Adipocyte (in vitro differentiated cells): ENCODE data around the gene ANGPTL4.
"Not testable (repeated sequence)": the region's sequence is repeated elsewhere in the genome, so short reads cannot be mapped to it uniquely, and the experiment has no call there.

Experiments used
- DNase-seq: peaks from one replicate; pipeline ENCODE4 v3.0.0-alpha.2; 2015; ENCODE audit warnings: low read depth
- H3K27me3 ChIP-seq: replicated peaks from 2 replicates; pipeline ENCODE4 v1.7.0; 2013; ENCODE audit warnings: mild to moderate bottlenecking, low read length, moderate library complexity; ENCODE audit not compliant: control insufficient read depth, insufficient read depth
- H3K36me3 ChIP-seq: 2 replicates; pipeline ENCODE4 v1.7.0; 2013; ENCODE audit warnings: low read length, mild to moderate bottlenecking, moderate library complexity; ENCODE audit not compliant: control insufficient read depth, insufficient read depth, severe bottlenecking
- H3K4me1 ChIP-seq: 2 replicates; pipeline ENCODE4 v1.7.0; 2013; ENCODE audit warnings: mild to moderate bottlenecking, low read length, moderate library complexity; ENCODE audit not compliant: control insufficient read depth, insufficient read depth
- H3K4me3 ChIP-seq: 2 replicates; pipeline ENCODE4 v1.7.0; 2013; ENCODE audit warnings: mild to moderate bottlenecking, low read length, moderate library complexity
- H3K9ac ChIP-seq: 2 replicates; pipeline ENCODE4 v1.7.0; 2013; ENCODE audit warnings: mild to moderate bottlenecking, low read length, moderate library complexity
- H3K9me3 ChIP-seq: 2 replicates; pipeline ENCODE4 v1.7.0; 2013; ENCODE audit warnings: mild to moderate bottlenecking, low read length, moderate library complexity; ENCODE audit not compliant: control insufficient read depth

Gene ANGPTL4

GRCh38 chr19:8352845-8353244, 11.1 kb upstream of the ANGPTL4 start:
- H3K27me3 ChIP-seq, H3K9ac ChIP-seq, H3K36me3 ChIP-seq, DNase-seq, H3K9me3 ChIP-seq, H3K4me3 ChIP-seq: not testable (repeated sequence)
- H3K4me1 ChIP-seq, result peaks cover 32% of the 10 kb centered on the region

DNA sequence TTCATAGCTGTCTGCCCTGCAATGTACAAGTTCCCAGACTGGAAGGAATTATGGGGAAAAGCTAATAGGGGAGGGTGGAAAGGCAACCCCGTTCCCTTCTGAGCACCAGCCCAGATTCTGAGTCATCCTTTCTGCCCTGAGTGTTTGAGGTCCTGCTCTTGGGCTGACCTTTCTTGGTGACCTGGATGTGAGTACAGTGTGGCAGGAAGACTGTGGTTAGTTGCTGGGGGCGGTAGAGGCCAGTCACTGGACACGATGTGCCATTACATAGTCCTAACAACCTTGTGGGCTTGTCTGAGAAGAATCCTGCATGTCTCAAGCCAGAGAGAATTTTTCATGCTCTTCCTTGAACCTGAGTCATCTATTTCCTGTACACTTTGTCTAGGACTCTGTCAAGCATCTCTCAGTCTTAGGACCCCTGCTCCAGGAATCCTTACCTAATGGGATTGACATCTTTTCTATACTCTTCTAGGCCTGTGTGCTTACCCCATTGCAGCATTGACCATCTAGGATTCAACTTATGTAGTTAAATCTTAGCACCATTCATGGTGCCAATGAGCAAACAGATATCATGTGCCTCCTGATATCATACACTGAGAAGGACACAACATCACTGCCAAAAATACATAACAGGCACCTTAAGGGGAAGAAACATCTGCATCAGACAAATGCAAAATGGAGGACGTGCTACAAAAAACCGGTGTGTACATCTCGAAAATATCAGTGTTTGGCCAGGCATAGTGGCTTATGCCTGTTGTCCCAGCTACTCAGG, 8.1 kb upstream of the ANGPTL4 start:
- no peaks in the 10 kb centered on the region for H3K36me3 ChIP-seq
- H3K4me1 ChIP-seq, result peaks cover 30% of the 10 kb centered on the region
- no peaks in the 10 kb centered on the region for H3K27me3 ChIP-seq
- no peak overlapping the region for H3K9ac ChIP-seq
- H3K4me3 ChIP-seq, result no peak overlapping the region
- peak; percentile 84 for DNase-seq
- no peaks in the 10 kb centered on the region for H3K9me3 ChIP-seq

- Histone ChIP-seq H3K9ac (no peak overlapping the region), H3K36me3 (no peaks in the 10 kb centered on the region), H3K27me3 (no peaks in the 10 kb centered on the region), H3K4me1 (peaks cover 30% of the 10 kb centered on the region), H3K9me3 (no peaks in the 10 kb centered on the region), H3K4me3 (no peak overlapping the region)
- DNase-seq, result no peak
These were observed 6.9 kb upstream of the ANGPTL4 start for GRCh38 chr19:8357007-8357521.

- H3K4me1 ChIP-seq, result peaks cover 32% of the 10 kb centered on the region
- DNase-seq, result no peak
- no peak overlapping the region for H3K9ac ChIP-seq
- H3K4me3 ChIP-seq, result no peak overlapping the region
- no peaks in the 10 kb centered on the region for H3K36me3 ChIP-seq
- no peaks in the 10 kb centered on the region for H3K27me3 ChIP-seq
- no peaks in the 10 kb centered on the region for H3K9me3 ChIP-seq
These were observed 5.0 kb upstream of the ANGPTL4 start for GRCh38 chr19:8358948-8359347.

GRCh38 chr19:8360196-8360595, 3.8 kb upstream of the ANGPTL4 start:
- peaks cover 23% of the 10 kb centered on the region for H3K4me1 ChIP-seq

GRCh38 chr19:8361921-8362793, 1.8 kb upstream of the ANGPTL4 start:
- H3K27me3 ChIP-seq, result no peaks in the 10 kb centered on the region
- H3K4me3 ChIP-seq, result peak overlapping the region; percentile 71
- H3K9ac ChIP-seq, result peak overlapping the region; percentile 88
- DNase-seq, result peak; percentile 99
- peaks cover 9% of the 10 kb centered on the region for H3K36me3 ChIP-seq
- H3K9me3 ChIP-seq, result no peaks in the 10 kb centered on the region
- peaks cover 26% of the 10 kb centered on the region for H3K4me1 ChIP-seq

More at GRCh38 chr19:8360196-8360595, 3.8 kb upstream of the ANGPTL4 start:
- Histone ChIP-seq H3K9me3 (no peaks in the 10 kb centered on the region), H3K36me3 (no peaks in the 10 kb centered on the region), H3K4me3 (no peak overlapping the region), H3K27me3 (no peaks in the 10 kb centered on the region), H3K9ac (no peak overlapping the region)
- no peak for DNase-seq

- Histone ChIP-seq H3K36me3 (peaks cover 44% of the 10 kb centered on the region), H3K4me1 (peaks cover 60% of the 10 kb centered on the region), H3K9me3 (no peaks in the 10 kb centered on the region), H3K27me3 (no peaks in the 10 kb centered on the region), H3K4me3 (peak overlapping the region; percentile 90), H3K9ac (peak overlapping the region; percentile 94)
- DNase-seq, result no peak
These were observed 2.2 kb downstream of the ANGPTL4 start for GRCh38 chr19:8366121-8366581.

DNA sequence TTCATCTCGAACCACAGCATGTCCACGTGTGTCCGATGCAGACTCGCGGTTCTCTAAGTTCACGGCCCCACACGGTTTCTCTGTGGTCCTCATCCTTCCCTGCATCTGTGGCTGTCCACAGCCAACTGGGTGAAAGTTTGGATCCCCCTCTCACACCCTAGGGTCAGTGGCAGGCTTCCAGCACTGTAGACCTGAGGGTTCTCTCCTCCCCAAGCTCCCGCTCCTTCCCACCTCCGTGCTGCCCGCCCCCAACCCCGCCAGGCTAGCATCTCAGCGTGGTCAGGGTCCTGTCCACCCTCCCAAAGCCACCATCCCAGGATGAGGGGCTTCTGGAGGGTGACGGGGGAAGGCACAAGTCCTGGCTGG, 3.0 kb downstream of the ANGPTL4 start:
- Histone ChIP-seq H3K27me3 (no peaks in the 10 kb centered on the region), H3K4me3 (peak overlapping the region; percentile 90), H3K9ac (peak overlapping the region; percentile 94), H3K9me3 (no peaks in the 10 kb centered on the region), H3K36me3 (peaks cover 52% of the 10 kb centered on the region), H3K4me1 (peaks cover 64% of the 10 kb centered on the region)
- DNase-seq, result peak; percentile 44

DNA sequence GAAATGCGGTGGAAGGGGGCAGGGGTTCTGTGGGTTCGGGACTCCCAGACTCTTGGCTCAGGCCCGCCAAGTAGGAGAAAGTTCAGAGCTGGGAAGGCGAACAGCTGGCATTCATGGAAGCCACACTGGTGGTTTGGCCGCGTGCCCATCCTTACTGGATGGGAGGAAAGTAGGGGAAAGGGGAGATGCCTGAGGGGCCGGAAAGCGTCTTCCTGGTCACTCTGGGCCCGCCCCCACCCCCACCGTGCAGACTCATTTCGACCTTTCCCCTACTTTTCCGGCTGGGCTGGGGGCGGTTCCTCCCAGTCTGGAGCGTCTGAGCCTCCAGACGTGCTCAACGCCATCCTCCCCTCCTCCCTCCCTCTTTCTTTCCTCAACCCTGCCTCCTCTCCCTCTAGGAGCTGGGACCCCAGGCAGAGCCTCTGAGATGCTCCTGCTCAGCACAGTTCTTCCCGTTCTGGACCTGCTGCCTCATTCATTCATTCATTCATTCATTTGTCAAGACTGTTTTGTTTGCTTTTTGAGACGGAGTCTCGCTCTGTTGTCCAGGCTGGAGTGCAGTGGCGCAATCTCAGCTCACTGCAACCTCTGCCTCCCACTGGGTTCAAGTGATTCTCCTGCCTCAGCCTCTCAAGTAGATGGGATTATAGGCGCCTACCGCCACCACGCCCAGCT, 3.5 kb downstream of the ANGPTL4 start:
- peak overlapping the region; percentile 90 for H3K4me3 ChIP-seq
- H3K9ac ChIP-seq, result peak overlapping the region; percentile 94
- H3K36me3 ChIP-seq, result peaks cover 57% of the 10 kb centered on the region
- H3K9me3 ChIP-seq, result no peaks in the 10 kb centered on the region
- peaks cover 59% of the 10 kb centered on the region for H3K4me1 ChIP-seq
- DNase-seq, result peak; percentile 99
- H3K27me3 ChIP-seq, result no peaks in the 10 kb centered on the region

- Histone ChIP-seq H3K4me1 (peaks cover 64% of the 10 kb centered on the region), H3K9me3 (no peaks in the 10 kb centered on the region), H3K36me3 (peaks cover 79% of the 10 kb centered on the region), H3K27me3 (no peaks in the 10 kb centered on the region), H3K9ac (peak overlapping the region; percentile 67), H3K4me3 (no peak overlapping the region)
- no peak for DNase-seq
These were observed 6.4 kb downstream of the ANGPTL4 start for GRCh38 chr19:8370176-8371010.
